HEK293 (cell line): Measurements from ENCODE around the gene KDM4C.

ENCODE experiments used
- CTCF ChIA-PET: fragments of 350-600 bp; formaldehyde crosslinking; extraction: SDS; loops from one replicate; lab custom pipeline; 2021; ENCODE audit warnings: antibody characterized with exemption; lab: Yijun Ruan, JAX
- POLR2A ChIA-PET: fragments of 300-600 bp; formaldehyde crosslinking; extraction: SDS; loops from one replicate; lab custom pipeline; 2020; ENCODE audit warnings: antibody characterized with exemption, inconsistent platforms; lab: Yijun Ruan, JAX
- H3K27ac ChIP-seq: fragments of 200-500 bp; sonication (Bioruptor generic); 2 replicates; pipeline ENCODE4 v1.5.1; 2014; ENCODE audit warnings: low read depth, low read length, control low read depth, inconsistent platforms; ENCODE audit errors: extremely low read depth
- H3K36me3 ChIP-seq, 2 experiments: fragments of 200-500 bp in 1 of 2; sonication (Bioruptor generic) in 1 of 2; 1 replicate in 1 of 2; 2 replicates in 1 of 2; pipeline ENCODE4 v1.5.1; 2014 to 2017; ENCODE audit warnings: inconsistent platforms in 2 of 2, low read length in 2 of 2; ENCODE audit not compliant: control insufficient read depth in 2 of 2, insufficient read depth in 1 of 2
- H3K4me1 ChIP-seq: fragments of 200-500 bp; sonication (Bioruptor generic); 2 replicates; pipeline ENCODE4 v1.5.1; 2014; ENCODE audit warnings: mild to moderate bottlenecking, low read length, inconsistent platforms; ENCODE audit not compliant: control insufficient read depth, insufficient read depth
- H3K4me3 ChIP-seq: 2 replicates; pipeline ENCODE4 v1.5.1; 2011; ENCODE audit warnings: low read depth, mild to moderate bottlenecking, control low read depth, low read length, moderate library complexity
- H3K9me3 ChIP-seq: fragments of 200-500 bp; sonication (Bioruptor generic); 2 replicates; pipeline ENCODE4 v1.5.1; 2014; ENCODE audit warnings: low read depth, low read length, inconsistent platforms; ENCODE audit not compliant: control insufficient read depth, insufficient read depth
- KLF16 ChIP-seq: fragments of 450-650 bp; formaldehyde crosslinking; IDR thresholded peaks from 2 replicates; pipeline ENCODE4 v1.5.1; 2017; ENCODE audit warnings: missing biosample characterization, missing genetic modification characterization
- KLF17 ChIP-seq: fragments of 450-650 bp; formaldehyde crosslinking; IDR thresholded peaks from 2 replicates; pipeline ENCODE4 v1.5.1; 2016; ENCODE audit warnings: missing biosample characterization, missing genetic modification characterization
- PRDM6 ChIP-seq: fragments of 450-650 bp; formaldehyde crosslinking; IDR thresholded peaks from 2 replicates; pipeline ENCODE4 v1.5.1; 2017; ENCODE audit warnings: missing biosample characterization, missing genetic modification characterization
- RBAK ChIP-seq: fragments of 450-650 bp; formaldehyde crosslinking; IDR thresholded peaks from 2 replicates; pipeline ENCODE4 v1.5.1; 2016; ENCODE audit warnings: missing biosample characterization, missing genetic modification characterization
- REPIN1 ChIP-seq: fragments of 450-650 bp; formaldehyde crosslinking; IDR thresholded peaks from 2 replicates; pipeline ENCODE4 v1.5.1; 2017; ENCODE audit warnings: missing biosample characterization, missing genetic modification characterization, low read depth
- TSHZ1 ChIP-seq: fragments of 450-650 bp; formaldehyde crosslinking; IDR thresholded peaks from 2 replicates; pipeline ENCODE4 v1.5.1; 2016; ENCODE audit warnings: missing biosample characterization, missing genetic modification characterization, borderline replicate concordance
- ZBTB21 ChIP-seq: fragments of 450-650 bp; formaldehyde crosslinking; IDR thresholded peaks from 2 replicates; pipeline ENCODE4 v1.5.1; 2017; ENCODE audit warnings: missing biosample characterization, missing genetic modification characterization
- ZFP69B ChIP-seq: fragments of 450-650 bp; formaldehyde crosslinking; IDR thresholded peaks from 2 replicates; pipeline ENCODE4 v1.5.1; 2016; ENCODE audit warnings: missing biosample characterization, missing genetic modification characterization
- ZNF10 ChIP-seq: fragments of 450-650 bp; formaldehyde crosslinking; IDR thresholded peaks from 2 replicates; pipeline ENCODE4 v1.5.1; 2017; ENCODE audit warnings: missing biosample characterization, missing genetic modification characterization
- ZNF140 ChIP-seq: fragments of 450-650 bp; formaldehyde crosslinking; IDR thresholded peaks from 2 replicates; pipeline ENCODE4 v1.5.1; 2016; ENCODE audit warnings: missing biosample characterization, missing genetic modification characterization
- ZNF155 ChIP-seq: fragments of 450-650 bp; formaldehyde crosslinking; IDR thresholded peaks from 2 replicates; pipeline ENCODE4 v1.5.1; 2016; ENCODE audit warnings: missing biosample characterization, missing genetic modification characterization
- ZNF184 ChIP-seq: fragments of 450-650 bp; IDR thresholded peaks from 2 replicates; pipeline ENCODE4 v1.5.1; 2018; ENCODE audit warnings: missing biosample characterization, mild to moderate bottlenecking, missing genetic modification characterization
- ZNF501 ChIP-seq: fragments of 450-650 bp; formaldehyde crosslinking; IDR thresholded peaks from 2 replicates; pipeline ENCODE4 v1.5.1; 2016; ENCODE audit warnings: missing biosample characterization, missing genetic modification characterization
- ZNF510 ChIP-seq: fragments of 450-650 bp; formaldehyde crosslinking; IDR thresholded peaks from 2 replicates; pipeline ENCODE4 v1.5.1; 2018; ENCODE audit warnings: mild to moderate bottlenecking, missing genetic modification characterization, missing biosample characterization; ENCODE audit not compliant: insufficient replicate concordance
- ZNF549 ChIP-seq: fragments of 450-650 bp; IDR thresholded peaks from 2 replicates; pipeline ENCODE4 v1.5.1; 2018; ENCODE audit warnings: missing biosample characterization, missing genetic modification characterization, mild to moderate bottlenecking, inconsistent platforms, moderate library complexity
- ZNF571 ChIP-seq: fragments of 450-650 bp; formaldehyde crosslinking; IDR thresholded peaks from 2 replicates; pipeline ENCODE4 v1.5.0; 2017; ENCODE audit warnings: missing biosample characterization, missing genetic modification characterization
- ZNF639 ChIP-seq: fragments of 450-650 bp; formaldehyde crosslinking; IDR thresholded peaks from 2 replicates; pipeline ENCODE4 v1.5.1; 2016; ENCODE audit warnings: missing biosample characterization, missing genetic modification characterization
- ZNF670 ChIP-seq: fragments of 450-650 bp; formaldehyde crosslinking; IDR thresholded peaks from 2 replicates; pipeline ENCODE4 v1.5.1; 2016; ENCODE audit warnings: missing biosample characterization, missing genetic modification characterization, low read depth
- ZNF776 ChIP-seq: fragments of 450-650 bp; formaldehyde crosslinking; IDR thresholded peaks from 2 replicates; pipeline ENCODE4 v1.5.0; 2017; ENCODE audit warnings: missing biosample characterization, missing genetic modification characterization, borderline replicate concordance
- ZNF785 ChIP-seq: fragments of 450-650 bp; formaldehyde crosslinking; IDR thresholded peaks from 2 replicates; pipeline ENCODE4 v1.5.1; 2016; ENCODE audit warnings: missing biosample characterization, missing genetic modification characterization
- ZSCAN30 ChIP-seq: fragments of 450-650 bp; IDR thresholded peaks from 2 replicates; pipeline ENCODE4 v1.5.1; 2018; ENCODE audit warnings: missing biosample characterization, mild to moderate bottlenecking, missing genetic modification characterization, moderate library complexity
- ZSCAN4 ChIP-seq: fragments of 450-650 bp; formaldehyde crosslinking; IDR thresholded peaks from 2 replicates; pipeline ENCODE4 v1.5.1; 2017; ENCODE audit warnings: missing biosample characterization, missing genetic modification characterization
- ZSCAN5A ChIP-seq: fragments of 450-650 bp; formaldehyde crosslinking; IDR thresholded peaks from 2 replicates; pipeline ENCODE4 v1.5.1; 2016; ENCODE audit warnings: missing biosample characterization, missing genetic modification characterization

Gene KDM4C

GRCh38 chr9:7042124-7042523 is 284.4 kb downstream of the KDM4C start:
- H3K4me3 ChIP-seq: no peak overlapping the region
- no peaks in the 10 kb centered on the region for H3K36me3 ChIP-seq
- no peaks in the 10 kb centered on the region for H3K9me3 ChIP-seq
- TF ChIP-seq TSHZ1 (tag by site-specific recombination) (no peak), ZNF10 (tag by site-specific recombination) (no peak), RBAK (tag by site-specific recombination) (no peak), ZNF571 (tag by site-specific recombination) (no peak), ZSCAN4 (tag by site-specific recombination) (no peak), ZNF510 (tag by site-specific recombination) (no peak), PRDM6 (tag by site-specific recombination) (no peak), ZSCAN30 (no peak), KLF16 (tag by site-specific recombination) (no peak), ZNF184 (no peak), ZNF155 (tag by site-specific recombination) (no peak), ZNF670 (tag by site-specific recombination) (no peak), ZNF776 (tag by site-specific recombination) (no peak)
- ChIA-PET POLR2A (no interaction called here), CTCF (interaction anchor here (0.8 to 1.4 kb wide), 2 partner anchors 9 to 10 kb away, joined by 4 to 12 read pairs; no protein-coding TSS in a partner anchor)
- no peak overlapping the region for H3K27ac ChIP-seq
- no peaks in the 10 kb centered on the region; the same call in 1 of the 2 replicates for H3K4me1 ChIP-seq

- no peaks in the 10 kb centered on the region; the same call in 1 of the 2 replicates for H3K4me1 ChIP-seq
- no peak overlapping the region for H3K4me3 ChIP-seq
- ChIA-PET CTCF (no interaction called here), POLR2A (no interaction called here)
- H3K27ac ChIP-seq: no peak overlapping the region
- H3K36me3 ChIP-seq: no peaks in the 10 kb centered on the region
- H3K9me3 ChIP-seq: no peaks in the 10 kb centered on the region
- TF ChIP-seq ZNF549: no peak
- no peak for TF ChIP-seq ZBTB21
- TF ChIP-seq ZSCAN5A: no peak
- no peak for TF ChIP-seq KLF17 (tag by site-specific recombination)
- no peak for TF ChIP-seq REPIN1 (tag by site-specific recombination)
- no peak for TF ChIP-seq ZFP69B (tag by site-specific recombination)
- TF ChIP-seq ZNF785: no peak
- no peak for TF ChIP-seq ZNF501 (tag by site-specific recombination)
- no peak for TF ChIP-seq ZNF140
- TF ChIP-seq ZNF639 (tag by site-specific recombination): no peak
Observed at GRCh38 chr9:7045361-7045760, 287.6 kb downstream of the KDM4C start.
